ENCODE data around the gene RABGAP1. TPM values are rescaled to one million over a fixed set of nuclear protein-coding genes. Genes with fewer than 3 reads are reported as not detected.

RABGAP1 gene
- total RNA-seq, 4 donors from 2014 or later = 66.1 to 83.1 (median 73.4) TPM

DNA sequence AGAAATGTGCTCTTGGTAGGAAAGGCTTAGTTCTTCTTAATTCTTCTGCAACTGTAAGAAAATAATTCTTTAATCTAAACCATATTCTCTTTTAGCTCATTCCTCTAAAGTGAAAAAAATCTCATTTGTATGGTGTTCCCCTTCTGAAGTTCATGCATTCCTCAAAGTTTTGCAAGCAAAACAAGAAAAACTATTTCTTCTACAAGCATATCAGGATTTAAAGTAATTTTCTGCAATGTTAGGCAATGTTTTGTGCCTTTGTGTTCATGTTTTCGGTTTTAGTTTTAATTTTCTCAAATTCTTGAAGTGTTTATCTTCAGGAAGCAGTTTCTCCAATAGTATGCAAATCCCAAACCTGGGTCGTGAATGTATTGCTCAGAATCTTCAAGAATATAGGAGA is 80.0 kb downstream of the RABGAP1 start:
- WGBS, 2 donors = 62 to 63% methylated on average over 2 of the region's 2 CpGs
- Histone ChIP-seq H3K27me3 (no peaks in the 10 kb centered on the region), H3K4me1 (no peaks in the 10 kb centered on the region), H3K9me3 (no peaks in the 10 kb centered on the region), H3K4me3 (no peak overlapping the region), H3K36me3 (peaks cover 0 to 66% (median 7%) of the 10 kb centered on the region in 3 donors), H3K27ac (no peak overlapping the region)
- TF ChIP-seq, protein P1, sequence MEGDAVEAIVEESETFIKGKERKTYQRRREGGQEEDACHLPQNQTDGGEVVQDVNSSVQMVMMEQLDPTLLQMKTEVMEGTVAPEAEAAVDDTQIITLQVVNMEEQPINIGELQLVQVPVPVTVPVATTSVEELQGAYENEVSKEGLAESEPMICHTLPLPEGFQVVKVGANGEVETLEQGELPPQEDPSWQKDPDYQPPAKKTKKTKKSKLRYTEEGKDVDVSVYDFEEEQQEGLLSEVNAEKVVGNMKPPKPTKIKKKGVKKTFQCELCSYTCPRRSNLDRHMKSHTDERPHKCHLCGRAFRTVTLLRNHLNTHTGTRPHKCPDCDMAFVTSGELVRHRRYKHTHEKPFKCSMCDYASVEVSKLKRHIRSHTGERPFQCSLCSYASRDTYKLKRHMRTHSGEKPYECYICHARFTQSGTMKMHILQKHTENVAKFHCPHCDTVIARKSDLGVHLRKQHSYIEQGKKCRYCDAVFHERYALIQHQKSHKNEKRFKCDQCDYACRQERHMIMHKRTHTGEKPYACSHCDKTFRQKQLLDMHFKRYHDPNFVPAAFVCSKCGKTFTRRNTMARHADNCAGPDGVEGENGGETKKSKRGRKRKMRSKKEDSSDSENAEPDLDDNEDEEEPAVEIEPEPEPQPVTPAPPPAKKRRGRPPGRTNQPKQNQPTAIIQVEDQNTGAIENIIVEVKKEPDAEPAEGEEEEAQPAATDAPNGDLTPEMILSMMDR (IDR thresholded peaks at IDR 0.05) = no peak
- TF ChIP-seq EP300 (IDR thresholded peaks at IDR 0.05) (no peak), POLR2A (IDR thresholded peaks at IDR 0.05) (no peak)
- no peak for DNase-seq (ENCODE audit: low spot score in 2 of 2)

DNA sequence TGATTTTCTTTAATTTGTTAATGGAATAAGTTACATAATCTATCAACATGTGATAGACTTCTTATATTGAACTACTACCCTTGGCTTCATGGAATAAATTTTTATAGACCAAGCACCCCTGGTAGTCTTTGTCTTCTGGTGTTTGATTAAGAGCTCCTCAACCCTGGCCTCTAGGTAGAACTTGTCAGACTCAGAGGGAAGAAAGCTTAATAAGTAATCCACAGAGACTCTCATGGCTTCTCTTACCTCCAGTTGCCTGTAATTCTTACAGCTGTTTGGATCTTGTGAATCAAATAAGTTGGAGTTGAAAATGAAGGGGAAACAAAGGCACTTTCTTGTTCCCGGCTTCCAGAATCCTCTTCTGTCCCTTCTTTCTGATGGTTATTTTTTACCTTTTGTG is 85.6 kb downstream of the RABGAP1 start:
- H3K27me3 ChIP-seq = no peaks in the 10 kb centered on the region
- H3K4me1 ChIP-seq = no peaks in the 10 kb centered on the region
- no peak for DNase-seq (ENCODE audit: low spot score in 2 of 2)
- no peak overlapping the region for H3K4me3 ChIP-seq
- TF ChIP-seq POLR2A (IDR thresholded peaks at IDR 0.05) (no peak), EP300 (IDR thresholded peaks at IDR 0.05) (no peak)
- TF ChIP-seq, protein P1 (IDR thresholded peaks at IDR 0.05) = no peak
- H3K9me3 ChIP-seq = no peaks in the 10 kb centered on the region
- WGBS, 2 donors = 92 to 95% methylated on average over 1 of the region's 1 CpG
- no peak overlapping the region for H3K27ac ChIP-seq
- peaks cover 0 to 41% (median 5%) of the 10 kb centered on the region in 3 donors for H3K36me3 ChIP-seq

DNA sequence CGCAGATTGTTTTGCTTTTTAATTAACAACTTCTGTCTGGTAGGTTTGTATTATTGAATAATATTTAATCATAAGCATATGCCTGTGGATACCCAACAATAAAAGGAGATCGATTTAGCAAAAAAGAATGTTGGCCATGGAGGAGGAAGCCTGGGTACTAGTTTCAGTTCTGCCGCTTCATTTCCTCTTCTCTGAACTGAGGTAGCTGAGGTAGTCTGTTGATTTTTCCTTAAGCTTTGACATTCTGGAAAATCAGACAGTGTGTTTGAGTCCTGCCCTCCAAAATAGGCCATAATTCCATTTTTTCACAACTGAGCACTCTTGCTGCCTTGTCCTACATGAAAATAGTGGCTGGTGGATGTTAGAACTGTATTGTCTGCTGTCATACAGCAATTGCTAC is 86.7 kb downstream of the RABGAP1 start:
- Histone ChIP-seq H3K27me3 (no peaks in the 10 kb centered on the region), H3K27ac (no peak overlapping the region), H3K9me3 (no peaks in the 10 kb centered on the region), H3K4me1 (peaks cover 0 to 3% (median under 1%) of the 10 kb centered on the region in 4 donors), H3K36me3 (peaks cover 0 to 31% (median 0%) of the 10 kb centered on the region in 3 donors), H3K4me3 (no peak overlapping the region)
- WGBS, 2 donors = 59 to 72% methylated on average over 3 of the region's 3 CpGs
- no peak for DNase-seq (ENCODE audit: low spot score in 2 of 2)
- TF ChIP-seq, protein P1 (IDR thresholded peaks at IDR 0.05) = no peak
- TF ChIP-seq POLR2A (IDR thresholded peaks at IDR 0.05) = no peak
- no peak for TF ChIP-seq EP300 (IDR thresholded peaks at IDR 0.05)

DNA sequence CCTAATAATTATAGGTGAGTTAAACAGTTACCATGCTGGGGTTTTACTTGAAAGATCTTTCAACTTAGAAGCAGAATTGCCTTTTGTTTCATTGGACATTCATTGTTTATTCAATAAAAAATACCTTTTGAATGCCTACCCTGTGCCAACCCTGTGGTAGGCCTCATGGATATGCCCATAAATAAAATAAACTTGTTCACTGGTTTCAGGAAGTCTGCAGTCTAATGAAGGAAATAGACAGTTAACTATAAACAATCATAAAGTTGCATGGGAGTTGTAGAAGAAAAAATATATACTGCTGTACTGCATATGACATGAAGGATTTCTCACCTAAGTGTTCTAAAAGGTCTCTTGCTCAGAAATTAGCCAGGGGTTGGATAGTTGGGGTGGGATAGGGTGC is 87.3 kb downstream of the RABGAP1 start:
- Histone ChIP-seq H3K36me3 (peaks cover 0 to 25% (median 0%) of the 10 kb centered on the region in 3 donors), H3K4me1 (peaks cover 0 to 9% (median 4%) of the 10 kb centered on the region in 4 donors)

DNA sequence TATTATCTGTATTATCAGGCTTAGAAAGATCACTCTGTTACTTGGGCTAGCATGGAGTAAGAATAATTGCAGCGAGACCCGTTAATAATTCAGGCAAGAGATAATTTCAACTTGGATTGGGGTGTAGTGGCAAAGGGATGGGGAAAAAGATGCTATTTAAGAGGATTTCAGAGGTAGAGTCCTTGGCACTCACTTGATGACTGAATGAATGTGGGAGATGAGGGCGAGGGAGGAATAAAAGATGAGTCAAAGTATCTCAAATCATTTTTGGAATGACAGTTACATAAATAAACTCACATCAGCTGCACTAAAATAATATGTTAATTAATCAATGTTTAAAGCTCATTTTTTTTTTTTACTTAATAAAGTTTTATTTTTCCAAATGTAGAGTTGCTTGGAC is 88.2 kb downstream of the RABGAP1 start:
- Histone ChIP-seq H3K27ac (no peak overlapping the region), H3K4me1 (peaks cover 0 to 13% (median 4%) of the 10 kb centered on the region in 4 donors), H3K27me3 (no peaks in the 10 kb centered on the region), H3K36me3 (peaks cover 0 to 18% (median 0%) of the 10 kb centered on the region in 3 donors), H3K4me3 (no peak overlapping the region), H3K9me3 (no peaks in the 10 kb centered on the region)
- no peak for DNase-seq (ENCODE audit: low spot score in 2 of 2)
- 97 to 99% methylated on average over 3 of the region's 3 CpGs for WGBS, 2 donors
- TF ChIP-seq POLR2A (IDR thresholded peaks at IDR 0.05) = no peak
- TF ChIP-seq EP300 (IDR thresholded peaks at IDR 0.05) = no peak
- TF ChIP-seq, protein P1 (IDR thresholded peaks at IDR 0.05) = no peak

More for the DNA sequence above, 87.3 kb downstream of the RABGAP1 start:
- H3K27ac ChIP-seq = no peak overlapping the region
- TF ChIP-seq, protein P1 (IDR thresholded peaks at IDR 0.05) = no peak
- no peak for TF ChIP-seq EP300 (IDR thresholded peaks at IDR 0.05)
- no peak for TF ChIP-seq POLR2A (IDR thresholded peaks at IDR 0.05)
- no peak for DNase-seq (ENCODE audit: low spot score in 2 of 2)
- no peaks in the 10 kb centered on the region for H3K9me3 ChIP-seq
- H3K27me3 ChIP-seq = no peaks in the 10 kb centered on the region
- no peak overlapping the region for H3K4me3 ChIP-seq

Data from tibial nerve (tissue), 4 donors.